ENCODE measurements around the gene SPEM2.

DNA sequence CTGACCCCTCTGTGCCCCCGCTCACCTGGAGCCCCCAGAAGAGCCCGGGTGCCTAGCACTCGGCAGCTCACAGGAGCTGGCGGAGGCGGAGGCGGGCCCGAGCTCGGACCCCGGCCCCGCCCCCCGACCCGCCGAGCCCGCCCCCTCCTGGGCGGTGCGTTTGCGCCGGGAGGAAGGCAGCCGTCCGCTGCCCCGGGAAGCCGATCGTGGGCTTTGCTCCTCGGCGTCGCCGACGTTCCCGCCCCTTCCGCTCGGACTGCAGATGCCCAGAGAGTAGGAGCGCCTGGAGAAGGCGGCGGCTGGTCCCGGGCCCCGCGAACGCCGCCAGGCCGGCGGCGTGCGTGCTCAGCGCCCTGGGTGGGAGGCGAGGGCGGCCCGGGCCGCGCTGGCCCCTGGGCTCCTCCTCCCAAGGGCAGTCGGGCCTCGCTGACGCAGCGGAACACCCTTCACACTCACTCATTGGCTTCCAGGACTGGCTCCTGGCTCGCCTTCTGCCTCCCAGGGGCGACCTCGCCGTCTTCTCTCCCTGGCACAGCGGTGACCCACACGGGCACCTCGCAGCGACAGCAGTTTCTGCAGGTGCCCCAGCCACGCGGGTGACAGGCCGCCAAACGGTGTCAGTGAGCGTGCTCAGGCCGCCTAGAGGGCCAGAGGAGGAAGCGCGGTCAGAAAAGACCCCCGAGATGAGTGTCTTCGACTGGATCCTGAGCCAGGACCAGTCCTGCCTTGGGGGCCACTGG is 30.8 kb upstream of the SPEM2 start, which contains the start of gene PLSCR3:
- TF ChIP-seq, protein P1, sequence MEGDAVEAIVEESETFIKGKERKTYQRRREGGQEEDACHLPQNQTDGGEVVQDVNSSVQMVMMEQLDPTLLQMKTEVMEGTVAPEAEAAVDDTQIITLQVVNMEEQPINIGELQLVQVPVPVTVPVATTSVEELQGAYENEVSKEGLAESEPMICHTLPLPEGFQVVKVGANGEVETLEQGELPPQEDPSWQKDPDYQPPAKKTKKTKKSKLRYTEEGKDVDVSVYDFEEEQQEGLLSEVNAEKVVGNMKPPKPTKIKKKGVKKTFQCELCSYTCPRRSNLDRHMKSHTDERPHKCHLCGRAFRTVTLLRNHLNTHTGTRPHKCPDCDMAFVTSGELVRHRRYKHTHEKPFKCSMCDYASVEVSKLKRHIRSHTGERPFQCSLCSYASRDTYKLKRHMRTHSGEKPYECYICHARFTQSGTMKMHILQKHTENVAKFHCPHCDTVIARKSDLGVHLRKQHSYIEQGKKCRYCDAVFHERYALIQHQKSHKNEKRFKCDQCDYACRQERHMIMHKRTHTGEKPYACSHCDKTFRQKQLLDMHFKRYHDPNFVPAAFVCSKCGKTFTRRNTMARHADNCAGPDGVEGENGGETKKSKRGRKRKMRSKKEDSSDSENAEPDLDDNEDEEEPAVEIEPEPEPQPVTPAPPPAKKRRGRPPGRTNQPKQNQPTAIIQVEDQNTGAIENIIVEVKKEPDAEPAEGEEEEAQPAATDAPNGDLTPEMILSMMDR (conservative IDR thresholded peaks at IDR 0.05): no peak; the same call in 1 of the 2 replicates
- TF ChIP-seq ZFX (IDR thresholded peaks at IDR 0.05): peak; percentile 20; the same call in 1 of the 2 replicates

Data from C4-2B (cell line).